Astrocyte (in vitro differentiated cells and primary cell): Measurements from ENCODE around the gene MOB3A. TPM values are rescaled to one million over a fixed set of nuclear protein-coding genes. Genes with fewer than 3 reads are reported as not detected.
A peak's percentile ranks its signal among the peaks of the same experiment; 100 is the strongest.

Experiments used
- DNase-seq: peaks from one replicate; pipeline ENCODE4 v3.0.0-alpha.2; 2010; ENCODE audit warnings: low read depth
- FAIRE-seq: peaks from 2 replicates; lab custom pipeline; 2011; peaks lifted over from hg19 to GRCh38; lab: Jason Lieb, UNC
- H2AFZ ChIP-seq: 2 replicates; pipeline ENCODE4 v1.6.0; 2012; ENCODE audit warnings: low read depth, low read length, inconsistent platforms
- H3K27ac ChIP-seq: 2 replicates; pipeline ENCODE4 v1.5.1; 2011; ENCODE audit warnings: low read depth, low read length, inconsistent platforms
- H3K27me3 ChIP-seq: 2 replicates; pipeline ENCODE4 v1.6.0; 2011; ENCODE audit warnings: low read length, inconsistent platforms; ENCODE audit not compliant: insufficient read depth
- H3K36me3 ChIP-seq: 2 replicates; pipeline ENCODE4 v1.5.1; 2011; ENCODE audit warnings: low read length, inconsistent platforms; ENCODE audit not compliant: insufficient read depth
- H3K4me1 ChIP-seq: 2 replicates; pipeline ENCODE4 v1.5.1; 2011; ENCODE audit warnings: low read length, inconsistent platforms; ENCODE audit not compliant: insufficient read depth
- H3K4me2 ChIP-seq: 2 replicates; pipeline ENCODE4 v1.6.0; 2012; ENCODE audit warnings: low read length, inconsistent platforms
- H3K4me3 ChIP-seq: 2 replicates; pipeline ENCODE4 v1.5.1; 2011; ENCODE audit warnings: low read depth, mild to moderate bottlenecking, low read length, inconsistent platforms; ENCODE audit not compliant: insufficient read depth
- H3K79me2 ChIP-seq: 2 replicates; pipeline ENCODE4 v1.6.0; 2012; ENCODE audit warnings: mild to moderate bottlenecking, low read length, inconsistent platforms; ENCODE audit not compliant: insufficient read depth
- H3K9ac ChIP-seq: 2 replicates; pipeline ENCODE4 v1.6.0; 2012; ENCODE audit warnings: mild to moderate bottlenecking, low read length, inconsistent platforms
- H3K9me3 ChIP-seq: 2 replicates; pipeline ENCODE4 v1.5.1; 2012; ENCODE audit warnings: low read depth, mild to moderate bottlenecking, low read length, inconsistent platforms; ENCODE audit not compliant: insufficient read depth
- H4K20me1 ChIP-seq: 2 replicates; pipeline ENCODE4 v1.6.0; 2012; ENCODE audit warnings: low read length, inconsistent platforms; ENCODE audit not compliant: insufficient read depth
- H3K27ac Mint-ChIP-seq: one replicate; pipeline ENCODE4 v1.8.0; 2021; ENCODE audit warnings: mild to moderate bottlenecking, mixed read lengths; ENCODE audit not compliant: unreplicated experiment
- H3K27me3 Mint-ChIP-seq: one replicate; pipeline ENCODE4 v1.8.0; 2021; ENCODE audit warnings: low read depth, mixed read lengths; ENCODE audit not compliant: unreplicated experiment
- H3K36me3 Mint-ChIP-seq: one replicate; pipeline ENCODE4 v1.8.0; 2021; ENCODE audit warnings: low read depth, mixed read lengths; ENCODE audit not compliant: unreplicated experiment
- H3K4me1 Mint-ChIP-seq: one replicate; pipeline ENCODE4 v1.8.0; 2021; ENCODE audit warnings: low read depth, mixed read lengths; ENCODE audit not compliant: unreplicated experiment
- H3K4me3 Mint-ChIP-seq: one replicate; pipeline ENCODE4 v1.8.0; 2021; ENCODE audit warnings: mild to moderate bottlenecking, moderate library complexity, mixed read lengths; ENCODE audit not compliant: unreplicated experiment
- H3K9me3 Mint-ChIP-seq: one replicate; pipeline ENCODE4 v1.8.0; 2021; ENCODE audit warnings: mild to moderate bottlenecking, mixed read lengths; ENCODE audit not compliant: unreplicated experiment
- EZH2 ChIP-seq: IDR thresholded peaks from 2 replicates; pipeline ENCODE4 v1.6.1; 2012; ENCODE audit warnings: mild to moderate bottlenecking, low read length, inconsistent platforms; ENCODE audit not compliant: insufficient read depth
- total RNA-seq: library from RNA; stranded (reverse); gene quantifications from 2 replicates; pipeline ENCODE4 v1.2.1, GENCODE V29; 2021
- TF ChIP-seq, protein P1 (sequence below): IDR thresholded peaks from 2 replicates; pipeline ENCODE4 v1.5.1; 2011; ENCODE audit warnings: low read depth, mild to moderate bottlenecking, inconsistent platforms, low read length, moderate library complexity; ENCODE audit not compliant: insufficient read depth

The MOB3A gene
- total RNA-seq, 1 donor from 2014 or later, result 45.3 TPM

DNA sequence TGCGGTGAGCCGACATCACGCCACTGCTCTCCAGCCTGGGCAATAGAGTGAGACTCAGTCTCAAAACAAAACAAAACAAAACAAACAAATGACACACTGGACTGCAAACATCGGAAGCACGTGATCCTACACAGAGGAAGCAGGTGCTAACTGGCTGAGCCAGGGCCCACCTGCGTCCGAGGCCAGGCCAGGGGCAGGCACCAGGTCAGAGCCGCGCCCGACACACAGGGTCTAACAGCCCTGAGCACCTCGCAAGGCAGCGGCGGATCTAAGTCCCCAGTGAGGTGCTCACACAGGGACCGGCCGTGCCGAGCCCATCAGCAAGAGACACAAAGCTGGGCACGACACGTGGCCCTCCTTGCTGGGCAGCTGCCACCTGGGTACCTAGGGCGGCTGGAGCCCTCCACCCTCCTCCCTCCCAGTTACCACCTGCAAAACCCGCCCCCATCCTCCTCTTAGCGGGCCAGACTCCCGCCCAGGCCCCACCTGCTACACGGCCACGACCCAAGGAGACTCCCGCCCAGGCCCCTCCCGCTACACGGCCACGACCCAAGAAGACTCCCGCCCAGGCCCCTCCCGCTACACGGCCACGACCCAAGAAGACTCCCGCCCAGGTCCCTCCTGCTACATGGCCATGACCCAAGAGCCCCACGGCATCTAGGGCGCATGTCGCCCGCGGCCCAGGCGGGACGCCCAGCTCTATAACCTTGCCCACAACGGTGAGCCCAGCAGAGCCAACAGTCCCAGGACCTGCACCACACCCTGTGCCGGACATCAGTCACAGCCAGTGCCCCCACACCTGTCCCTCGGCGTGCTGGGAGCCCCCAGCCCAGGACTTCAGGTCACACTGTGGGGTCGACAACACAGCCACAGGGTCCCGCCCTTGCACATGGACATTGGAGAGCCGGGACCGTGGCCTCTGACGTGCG, 39.6 kb upstream of the MOB3A start:
- Histone ChIP-seq H4K20me1 (peaks cover 82% of the 10 kb centered on the region), H3K9me3 (no peaks in the 10 kb centered on the region), H3K9ac (no peak overlapping the region), H3K79me2 (peaks cover 74% of the 10 kb centered on the region), H3K27me3 (no peaks in the 10 kb centered on the region), H3K4me1 (no peaks in the 10 kb centered on the region), H3K4me2 (no peak overlapping the region), H3K27ac (no peak overlapping the region), H3K4me3 (no peak overlapping the region), H3K36me3 (peaks cover 22% of the 10 kb centered on the region), H2AFZ (no peak overlapping the region)
- no peak for FAIRE-seq
- DNase-seq, result no peak
- Mint-ChIP-seq H3K4me3 (no peak overlapping the region), H3K27me3 (no peaks in the 10 kb centered on the region), H3K4me1 (no peaks in the 10 kb centered on the region), H3K36me3 (peaks cover 10% of the 10 kb centered on the region), H3K9me3 (no peaks in the 10 kb centered on the region), H3K27ac (no peak overlapping the region)
- TF ChIP-seq, protein P1, sequence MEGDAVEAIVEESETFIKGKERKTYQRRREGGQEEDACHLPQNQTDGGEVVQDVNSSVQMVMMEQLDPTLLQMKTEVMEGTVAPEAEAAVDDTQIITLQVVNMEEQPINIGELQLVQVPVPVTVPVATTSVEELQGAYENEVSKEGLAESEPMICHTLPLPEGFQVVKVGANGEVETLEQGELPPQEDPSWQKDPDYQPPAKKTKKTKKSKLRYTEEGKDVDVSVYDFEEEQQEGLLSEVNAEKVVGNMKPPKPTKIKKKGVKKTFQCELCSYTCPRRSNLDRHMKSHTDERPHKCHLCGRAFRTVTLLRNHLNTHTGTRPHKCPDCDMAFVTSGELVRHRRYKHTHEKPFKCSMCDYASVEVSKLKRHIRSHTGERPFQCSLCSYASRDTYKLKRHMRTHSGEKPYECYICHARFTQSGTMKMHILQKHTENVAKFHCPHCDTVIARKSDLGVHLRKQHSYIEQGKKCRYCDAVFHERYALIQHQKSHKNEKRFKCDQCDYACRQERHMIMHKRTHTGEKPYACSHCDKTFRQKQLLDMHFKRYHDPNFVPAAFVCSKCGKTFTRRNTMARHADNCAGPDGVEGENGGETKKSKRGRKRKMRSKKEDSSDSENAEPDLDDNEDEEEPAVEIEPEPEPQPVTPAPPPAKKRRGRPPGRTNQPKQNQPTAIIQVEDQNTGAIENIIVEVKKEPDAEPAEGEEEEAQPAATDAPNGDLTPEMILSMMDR, result no peak
- no peak for TF ChIP-seq EZH2

DNA sequence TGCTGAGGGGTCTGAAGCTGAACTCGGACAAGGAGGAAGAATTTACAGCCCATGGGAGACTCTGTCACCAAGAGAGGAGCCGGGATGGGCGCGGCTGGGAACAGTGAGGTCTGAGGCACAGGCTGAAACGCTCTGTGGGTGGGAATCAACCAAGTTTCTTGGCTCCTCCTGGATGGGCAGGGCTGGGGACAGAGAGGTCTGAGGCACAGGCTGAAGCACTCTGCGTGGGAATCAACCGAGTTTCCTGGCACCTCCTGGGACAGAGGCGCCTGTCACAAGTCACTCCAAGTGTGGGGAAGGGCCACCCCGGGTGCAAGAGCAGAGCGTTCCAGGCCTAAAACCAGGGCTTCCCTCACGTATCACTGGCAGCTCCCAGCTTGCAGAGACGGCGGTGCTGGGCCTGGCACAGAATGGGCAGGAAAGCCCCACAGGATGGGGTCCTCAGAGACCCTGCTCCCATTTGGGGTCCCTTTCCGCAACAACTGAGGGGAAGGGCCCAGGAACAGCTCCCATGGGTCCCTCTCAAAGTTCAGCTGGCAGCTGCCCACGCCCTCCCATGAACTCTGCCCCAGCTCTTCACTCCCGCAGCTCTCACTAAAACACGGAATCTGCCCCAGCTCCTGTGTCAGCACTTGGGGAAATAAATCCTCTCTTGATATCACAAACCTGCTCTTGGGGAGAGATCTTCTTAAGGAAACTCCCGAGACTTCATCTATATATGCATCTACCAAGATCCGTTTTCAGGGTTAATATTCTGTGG, 36.8 kb upstream of the MOB3A start:
- TF ChIP-seq, protein P1, result no peak
- no peak for TF ChIP-seq EZH2
- H3K27ac Mint-ChIP-seq, result peak overlapping the region; percentile 27
- Histone ChIP-seq H3K4me2 (no peak overlapping the region), H3K27me3 (no peaks in the 10 kb centered on the region), H3K4me1 (no peaks in the 10 kb centered on the region), H3K36me3 (peaks cover 17% of the 10 kb centered on the region), H3K9me3 (no peaks in the 10 kb centered on the region), H3K9ac (no peak overlapping the region), H3K79me2 (peaks cover 69% of the 10 kb centered on the region), H3K27ac (no peak overlapping the region), H2AFZ (no peak overlapping the region), H3K4me3 (no peak overlapping the region), H4K20me1 (peaks cover 76% of the 10 kb centered on the region)
- peaks cover 10% of the 10 kb centered on the region for H3K36me3 Mint-ChIP-seq
- H3K9me3 Mint-ChIP-seq, result no peaks in the 10 kb centered on the region
- no peaks in the 10 kb centered on the region for H3K4me1 Mint-ChIP-seq
- FAIRE-seq (no peak), DNase-seq (no peak)
- no peak overlapping the region for H3K4me3 Mint-ChIP-seq
- H3K27me3 Mint-ChIP-seq, result no peaks in the 10 kb centered on the region
